Type B pancreatic cell (in vitro differentiated cells): ENCODE data around the gene DNAH2. TPM values are rescaled to one million over a fixed set of nuclear protein-coding genes. Genes with fewer than 3 reads are reported as not detected.

ENCODE experiments used
- DNase-seq: peaks from one replicate; pipeline ENCODE4 v3.0.0; 2021; ENCODE audit warnings: mixed read lengths; ENCODE audit not compliant: unreplicated experiment; ENCODE audit errors: extremely low spot score
- H3K27ac Mint-ChIP-seq: 2 replicates; pipeline ENCODE4 v1.8.0; 2021; ENCODE audit warnings: mild to moderate bottlenecking, mixed read lengths
- H3K27me3 Mint-ChIP-seq: 2 replicates; pipeline ENCODE4 v1.8.0; 2021; ENCODE audit warnings: mixed read lengths
- H3K36me3 Mint-ChIP-seq: 2 replicates; pipeline ENCODE4 v1.8.0; 2021; ENCODE audit warnings: mixed read lengths
- H3K4me1 Mint-ChIP-seq: one replicate; pipeline ENCODE4 v1.8.0; 2021; ENCODE audit warnings: mixed read lengths; ENCODE audit not compliant: unreplicated experiment
- H3K4me3 Mint-ChIP-seq: 2 replicates; pipeline ENCODE4 v1.8.0; 2021; ENCODE audit warnings: mild to moderate bottlenecking, mixed read lengths
- H3K9me3 Mint-ChIP-seq: 2 replicates; pipeline ENCODE4 v1.8.0; 2021; ENCODE audit warnings: mixed read lengths
- CTCF ChIP-seq: fragments of 200-600 bp; sonication (generic); conservative IDR thresholded peaks from 2 replicates; pipeline ENCODE4 v1.5.0; 2021; ENCODE audit warnings: antibody characterized with exemption, mild to moderate bottlenecking
- total RNA-seq: library from RNA; stranded (reverse); gene quantifications from 2 replicates; pipeline ENCODE4 v1.2.1, GENCODE V29; 2021; ENCODE audit warnings: low replicate concordance

Gene DNAH2
- total RNA-seq, 1 donor from 2014 or later, result 1.0 TPM

- Mint-ChIP-seq H3K27ac (no peak overlapping the region), H3K4me1 (no peaks in the 10 kb centered on the region), H3K9me3 (no peaks in the 10 kb centered on the region), H3K36me3 (no peaks in the 10 kb centered on the region), H3K4me3 (no peak overlapping the region), H3K27me3 (peaks cover 12% of the 10 kb centered on the region)
- TF ChIP-seq CTCF, result no peak
- no peak for DNase-seq
Measured at GRCh38 chr17:7727886-7728285, 10.3 kb downstream of the DNAH2 start.

GRCh38 chr17:7729816-7730215, 12.3 kb downstream of the DNAH2 start:
- peaks cover 17% of the 10 kb centered on the region for H3K27me3 Mint-ChIP-seq
- no peaks in the 10 kb centered on the region for H3K4me1 Mint-ChIP-seq
- no peak for DNase-seq
- H3K9me3 Mint-ChIP-seq, result no peaks in the 10 kb centered on the region
- H3K36me3 Mint-ChIP-seq, result no peaks in the 10 kb centered on the region
- H3K27ac Mint-ChIP-seq, result no peak overlapping the region
- H3K4me3 Mint-ChIP-seq, result no peak overlapping the region
- TF ChIP-seq CTCF, result no peak

GRCh38 chr17:7732981-7733539, 15.5 kb downstream of the DNAH2 start:
- no peak for DNase-seq
- Mint-ChIP-seq H3K27me3 (peaks cover 32% of the 10 kb centered on the region), H3K27ac (no peak overlapping the region), H3K36me3 (no peaks in the 10 kb centered on the region), H3K4me1 (no peaks in the 10 kb centered on the region), H3K9me3 (no peaks in the 10 kb centered on the region), H3K4me3 (no peak overlapping the region)
- TF ChIP-seq CTCF, result no peak

GRCh38 chr17:7737601-7738000, 20.1 kb downstream of the DNAH2 start:
- H3K4me1 Mint-ChIP-seq, result no peaks in the 10 kb centered on the region
- H3K9me3 Mint-ChIP-seq, result no peaks in the 10 kb centered on the region
- no peak for TF ChIP-seq CTCF
- no peaks in the 10 kb centered on the region for H3K36me3 Mint-ChIP-seq
- peaks cover 50% of the 10 kb centered on the region for H3K27me3 Mint-ChIP-seq
- H3K4me3 Mint-ChIP-seq, result no peak overlapping the region
- H3K27ac Mint-ChIP-seq, result no peak overlapping the region
- DNase-seq, result no peak

GRCh38 chr17:7739746-7740145, 22.2 kb downstream of the DNAH2 start:
- no peaks in the 10 kb centered on the region for H3K9me3 Mint-ChIP-seq
- no peak overlapping the region for H3K27ac Mint-ChIP-seq
- no peaks in the 10 kb centered on the region for H3K4me1 Mint-ChIP-seq
- no peak for TF ChIP-seq CTCF
- DNase-seq, result no peak
- peaks cover 37% of the 10 kb centered on the region for H3K27me3 Mint-ChIP-seq
- no peaks in the 10 kb centered on the region for H3K36me3 Mint-ChIP-seq
- no peak overlapping the region for H3K4me3 Mint-ChIP-seq
